Glutamatergic neuron (in vitro differentiated cells): ENCODE data around the gene NR4A1. TPM values are rescaled to one million over a fixed set of nuclear protein-coding genes. Genes with fewer than 3 reads are reported as not detected.
A peak's percentile ranks its signal among the peaks of the same experiment; 100 is the strongest.

Experiments
- DNase-seq: peaks from one replicate; pipeline ENCODE4 v3.0.0; 2022
- H3K27ac Mint-ChIP-seq: one replicate; pipeline ENCODE4 v1.8.0; 2020; ENCODE audit warnings: mild to moderate bottlenecking, mixed read lengths, inconsistent platforms; ENCODE audit not compliant: unreplicated experiment
- H3K27me3 Mint-ChIP-seq: one replicate; pipeline ENCODE4 v1.8.0; 2020; ENCODE audit warnings: mild to moderate bottlenecking, moderate library complexity, mixed read lengths, inconsistent platforms; ENCODE audit not compliant: unreplicated experiment
- H3K36me3 Mint-ChIP-seq: one replicate; pipeline ENCODE4 v1.8.0; 2020; ENCODE audit warnings: mild to moderate bottlenecking, mixed read lengths, inconsistent platforms; ENCODE audit not compliant: unreplicated experiment
- H3K4me1 Mint-ChIP-seq: one replicate; pipeline ENCODE4 v1.8.0; 2020; ENCODE audit warnings: mild to moderate bottlenecking, low read depth, mixed read lengths, inconsistent platforms; ENCODE audit not compliant: unreplicated experiment
- H3K4me3 Mint-ChIP-seq: one replicate; pipeline ENCODE4 v1.8.0; 2020; ENCODE audit warnings: mild to moderate bottlenecking, mixed read lengths, inconsistent platforms; ENCODE audit not compliant: unreplicated experiment
- H3K9me3 Mint-ChIP-seq: one replicate; pipeline ENCODE4 v1.8.0; 2020; ENCODE audit warnings: mild to moderate bottlenecking, moderate library complexity, mixed read lengths, inconsistent platforms; ENCODE audit not compliant: unreplicated experiment
- total RNA-seq: library from RNA; stranded (reverse); fragmentation: NEBNext Ultra II Directional; extraction: Animal tissue kit (Norgen Biotek cat#: 25700); gene quantifications from one replicate; pipeline ENCODE4 v1.2.1, GENCODE V29; 2021; ENCODE audit not compliant: unreplicated experiment
- TF ChIP-seq, protein P1 (sequence below): fragments of 200-600 bp; sonication (generic); IDR thresholded peaks from one replicate; pipeline ENCODE4 v1.5.0; 2021; ENCODE audit not compliant: partially characterized antibody, unreplicated experiment

Gene NR4A1
- total RNA-seq, 1 donor from 2014 or later, result 8.5 TPM

DNA sequence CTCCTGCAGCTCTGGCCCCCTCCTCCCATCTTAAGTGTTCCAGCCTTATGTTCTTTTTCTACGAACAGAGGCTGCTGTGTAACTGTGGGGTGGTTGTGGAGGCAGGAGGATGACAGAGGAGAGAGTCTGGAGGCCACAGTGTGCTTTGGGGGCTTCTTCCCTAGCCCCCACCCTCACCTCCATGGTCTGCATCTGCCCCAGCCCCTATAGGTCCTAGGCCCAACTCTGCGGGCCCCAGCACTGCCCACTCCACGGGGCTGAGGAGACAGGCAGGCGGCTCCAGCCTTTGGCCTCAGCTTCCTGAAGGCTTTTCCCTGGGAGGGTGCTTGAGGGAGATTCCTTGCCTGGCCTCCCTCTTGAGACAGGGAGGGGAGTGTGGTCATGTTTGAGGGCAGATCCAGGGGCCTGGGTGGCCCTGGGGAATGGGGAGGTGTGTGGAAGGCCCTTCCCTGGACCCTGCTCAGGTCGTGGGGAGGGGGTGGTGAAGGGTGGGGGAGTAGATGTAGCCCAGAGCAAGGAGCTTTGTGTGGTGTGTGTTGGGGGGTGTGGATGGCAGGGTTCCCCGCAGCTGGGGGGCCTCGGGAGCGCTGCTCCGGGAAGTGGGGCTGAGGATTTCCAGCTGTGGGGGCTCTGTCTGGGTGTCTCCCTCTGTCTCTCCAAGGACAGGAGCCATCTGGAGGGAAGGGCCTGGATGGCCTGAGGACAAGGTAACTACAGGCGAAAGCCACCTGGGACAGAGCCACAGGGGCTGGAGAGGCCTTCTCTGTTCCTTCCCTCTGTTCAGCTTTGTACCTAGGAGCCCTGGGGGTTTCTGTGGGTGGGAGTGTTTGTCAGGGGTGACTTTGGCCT lies 29.4 kb downstream of the NR4A1 start:
- peaks cover 4% of the 10 kb centered on the region for H3K9me3 Mint-ChIP-seq
- peaks cover 23% of the 10 kb centered on the region for H3K4me1 Mint-ChIP-seq
- DNase-seq, result no peak
- peaks cover 8% of the 10 kb centered on the region for H3K27me3 Mint-ChIP-seq
- H3K27ac Mint-ChIP-seq, result peak overlapping the region; percentile 70
- H3K36me3 Mint-ChIP-seq, result no peaks in the 10 kb centered on the region
- peak overlapping the region; percentile 11 for H3K4me3 Mint-ChIP-seq
- TF ChIP-seq, protein P1, sequence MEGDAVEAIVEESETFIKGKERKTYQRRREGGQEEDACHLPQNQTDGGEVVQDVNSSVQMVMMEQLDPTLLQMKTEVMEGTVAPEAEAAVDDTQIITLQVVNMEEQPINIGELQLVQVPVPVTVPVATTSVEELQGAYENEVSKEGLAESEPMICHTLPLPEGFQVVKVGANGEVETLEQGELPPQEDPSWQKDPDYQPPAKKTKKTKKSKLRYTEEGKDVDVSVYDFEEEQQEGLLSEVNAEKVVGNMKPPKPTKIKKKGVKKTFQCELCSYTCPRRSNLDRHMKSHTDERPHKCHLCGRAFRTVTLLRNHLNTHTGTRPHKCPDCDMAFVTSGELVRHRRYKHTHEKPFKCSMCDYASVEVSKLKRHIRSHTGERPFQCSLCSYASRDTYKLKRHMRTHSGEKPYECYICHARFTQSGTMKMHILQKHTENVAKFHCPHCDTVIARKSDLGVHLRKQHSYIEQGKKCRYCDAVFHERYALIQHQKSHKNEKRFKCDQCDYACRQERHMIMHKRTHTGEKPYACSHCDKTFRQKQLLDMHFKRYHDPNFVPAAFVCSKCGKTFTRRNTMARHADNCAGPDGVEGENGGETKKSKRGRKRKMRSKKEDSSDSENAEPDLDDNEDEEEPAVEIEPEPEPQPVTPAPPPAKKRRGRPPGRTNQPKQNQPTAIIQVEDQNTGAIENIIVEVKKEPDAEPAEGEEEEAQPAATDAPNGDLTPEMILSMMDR, result no peak

DNA sequence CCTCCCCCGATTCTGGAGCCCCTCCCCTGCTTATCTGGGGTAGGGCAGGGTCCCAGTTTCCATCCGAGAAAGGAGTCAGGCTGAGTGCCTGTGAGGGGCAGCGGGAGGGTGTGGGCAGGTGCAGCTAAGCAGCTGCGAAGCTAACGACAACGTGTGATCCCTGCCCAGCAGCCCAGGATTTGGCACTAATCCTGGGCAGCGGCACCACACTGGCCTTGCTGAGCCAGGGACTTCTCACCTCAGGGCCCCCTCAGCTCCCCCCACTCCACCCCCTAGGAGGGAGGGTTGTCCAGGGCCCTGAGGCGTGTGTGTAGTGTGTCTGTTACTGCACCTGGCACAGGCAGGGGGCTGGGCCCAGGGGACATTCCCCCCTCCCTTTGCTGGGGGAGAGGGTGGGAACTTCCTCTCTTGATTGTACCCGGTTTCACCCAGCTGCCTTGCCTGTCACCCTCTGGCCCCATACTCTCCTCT lies 30.1 kb downstream of the NR4A1 start:
- Mint-ChIP-seq H3K27ac (peak overlapping the region; percentile 71), H3K9me3 (peaks cover 4% of the 10 kb centered on the region), H3K27me3 (peaks cover 8% of the 10 kb centered on the region), H3K4me3 (peak overlapping the region; percentile 76), H3K4me1 (peaks cover 23% of the 10 kb centered on the region), H3K36me3 (no peaks in the 10 kb centered on the region)
- DNase-seq, result no peak
- TF ChIP-seq, protein P1, result no peak

DNA sequence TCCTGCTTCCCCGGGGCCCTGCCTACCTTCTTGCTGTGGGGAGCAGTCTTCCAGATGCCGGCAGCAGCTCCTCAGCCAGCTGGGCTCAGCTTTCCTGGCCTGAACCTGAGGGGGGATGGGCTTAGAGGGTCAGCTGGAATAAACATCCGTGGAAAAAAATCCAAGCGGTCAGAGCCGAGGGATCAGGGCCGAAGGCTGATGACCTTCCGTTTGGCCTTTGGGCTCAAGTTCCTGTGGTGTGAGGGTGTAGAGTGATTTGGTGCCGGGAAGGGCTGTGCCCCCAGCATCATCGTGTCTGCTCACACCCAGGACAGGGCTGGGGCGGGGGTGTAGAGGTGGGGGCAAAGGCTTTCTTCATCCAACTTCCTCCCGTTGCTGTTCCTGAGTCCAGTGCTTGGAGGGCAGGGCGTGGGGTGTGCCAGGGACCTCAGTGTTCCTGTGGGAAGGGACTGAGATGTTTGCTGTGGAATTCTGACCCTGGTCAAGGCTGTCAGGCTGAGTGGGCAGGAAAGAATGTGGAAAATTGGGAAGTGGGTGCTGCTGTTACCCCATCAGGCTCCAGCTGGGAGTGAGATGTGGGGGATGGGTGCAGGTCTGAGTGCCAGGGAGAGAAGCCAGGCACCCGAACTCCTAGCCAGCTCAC lies 30.9 kb downstream of the NR4A1 start:
- peaks cover 8% of the 10 kb centered on the region for H3K27me3 Mint-ChIP-seq

DNA sequence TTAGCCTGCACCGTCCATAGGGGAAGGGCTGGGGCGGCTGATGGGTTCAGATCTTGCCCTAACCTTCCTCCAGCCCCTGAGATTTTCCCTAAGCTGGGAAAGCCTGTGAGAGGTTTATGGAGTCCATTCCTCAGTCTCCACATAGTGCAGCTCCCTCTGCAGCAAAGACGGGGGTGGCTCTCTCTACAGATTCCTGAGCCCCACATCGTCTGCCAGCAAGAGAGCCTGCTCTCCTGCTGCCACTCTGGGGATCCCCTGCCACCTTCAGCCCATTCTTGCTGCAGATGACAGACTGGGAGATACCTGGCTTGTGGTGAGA lies 31.4 kb downstream of the NR4A1 start:
- Mint-ChIP-seq H3K9me3 (peaks cover 4% of the 10 kb centered on the region), H3K27me3 (peaks cover 8% of the 10 kb centered on the region), H3K4me3 (no peak overlapping the region), H3K4me1 (peaks cover 27% of the 10 kb centered on the region), H3K27ac (no peak overlapping the region), H3K36me3 (no peaks in the 10 kb centered on the region)
- TF ChIP-seq, protein P1, result no peak
- DNase-seq, result no peak

More for the DNA sequence above, 30.9 kb downstream of the NR4A1 start:
- TF ChIP-seq, protein P1, result no peak
- peaks cover 23% of the 10 kb centered on the region for H3K4me1 Mint-ChIP-seq
- no peaks in the 10 kb centered on the region for H3K36me3 Mint-ChIP-seq
- peak overlapping the region; percentile 76 for H3K4me3 Mint-ChIP-seq
- DNase-seq, result peak; percentile 46
- H3K27ac Mint-ChIP-seq, result peak overlapping the region; percentile 71
- peaks cover 4% of the 10 kb centered on the region for H3K9me3 Mint-ChIP-seq
